ENCODE measurements around the gene NAA40. TPM values are rescaled to one million over a fixed set of nuclear protein-coding genes. Genes with fewer than 3 reads are reported as not detected.

Gene NAA40
- total and polyA plus RNA-seq, 10 of the 15 experiments (the other 5 are each of a cell fraction or from before 2014, with no cell fraction given), result 4.8 to 31.6 (median 22.2) TPM

DNA sequence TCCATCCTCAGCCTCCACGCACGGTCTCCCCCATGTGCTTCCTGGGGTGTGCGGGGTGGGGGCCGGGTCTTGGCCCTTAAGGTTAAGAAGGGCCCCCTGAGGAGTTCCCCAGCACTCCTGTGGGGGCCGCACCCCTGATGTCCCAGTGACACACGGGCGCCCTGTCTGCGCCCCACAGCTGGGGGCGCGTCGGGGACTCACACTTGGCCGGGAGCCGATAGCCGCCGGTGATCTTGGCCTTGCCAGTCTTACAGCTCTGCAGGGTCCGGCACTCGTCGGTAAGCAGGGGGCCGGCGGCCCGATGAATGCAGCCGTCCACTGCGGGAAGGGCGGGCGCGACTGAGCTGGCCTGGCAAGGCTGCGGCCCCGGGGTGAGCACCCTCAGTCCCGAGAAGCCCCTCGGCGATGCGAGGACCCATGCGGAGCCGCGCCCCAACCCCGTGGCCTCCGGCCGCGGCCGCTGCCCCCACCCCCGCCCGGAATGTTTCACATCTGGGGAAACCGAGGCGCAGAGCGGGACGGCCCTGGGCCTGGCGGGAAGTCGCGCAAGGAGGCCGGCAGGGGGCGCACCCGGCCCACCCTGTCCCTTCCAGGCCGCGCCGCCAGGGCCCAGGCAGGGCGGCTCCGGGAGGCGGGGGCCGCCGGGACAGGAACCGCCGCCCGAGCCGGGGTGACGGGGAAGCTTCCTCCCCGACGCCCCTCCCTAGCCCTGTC lies 61.4 kb downstream of the NAA40 start (continued):
- TF ChIP-seq, protein P1, sequence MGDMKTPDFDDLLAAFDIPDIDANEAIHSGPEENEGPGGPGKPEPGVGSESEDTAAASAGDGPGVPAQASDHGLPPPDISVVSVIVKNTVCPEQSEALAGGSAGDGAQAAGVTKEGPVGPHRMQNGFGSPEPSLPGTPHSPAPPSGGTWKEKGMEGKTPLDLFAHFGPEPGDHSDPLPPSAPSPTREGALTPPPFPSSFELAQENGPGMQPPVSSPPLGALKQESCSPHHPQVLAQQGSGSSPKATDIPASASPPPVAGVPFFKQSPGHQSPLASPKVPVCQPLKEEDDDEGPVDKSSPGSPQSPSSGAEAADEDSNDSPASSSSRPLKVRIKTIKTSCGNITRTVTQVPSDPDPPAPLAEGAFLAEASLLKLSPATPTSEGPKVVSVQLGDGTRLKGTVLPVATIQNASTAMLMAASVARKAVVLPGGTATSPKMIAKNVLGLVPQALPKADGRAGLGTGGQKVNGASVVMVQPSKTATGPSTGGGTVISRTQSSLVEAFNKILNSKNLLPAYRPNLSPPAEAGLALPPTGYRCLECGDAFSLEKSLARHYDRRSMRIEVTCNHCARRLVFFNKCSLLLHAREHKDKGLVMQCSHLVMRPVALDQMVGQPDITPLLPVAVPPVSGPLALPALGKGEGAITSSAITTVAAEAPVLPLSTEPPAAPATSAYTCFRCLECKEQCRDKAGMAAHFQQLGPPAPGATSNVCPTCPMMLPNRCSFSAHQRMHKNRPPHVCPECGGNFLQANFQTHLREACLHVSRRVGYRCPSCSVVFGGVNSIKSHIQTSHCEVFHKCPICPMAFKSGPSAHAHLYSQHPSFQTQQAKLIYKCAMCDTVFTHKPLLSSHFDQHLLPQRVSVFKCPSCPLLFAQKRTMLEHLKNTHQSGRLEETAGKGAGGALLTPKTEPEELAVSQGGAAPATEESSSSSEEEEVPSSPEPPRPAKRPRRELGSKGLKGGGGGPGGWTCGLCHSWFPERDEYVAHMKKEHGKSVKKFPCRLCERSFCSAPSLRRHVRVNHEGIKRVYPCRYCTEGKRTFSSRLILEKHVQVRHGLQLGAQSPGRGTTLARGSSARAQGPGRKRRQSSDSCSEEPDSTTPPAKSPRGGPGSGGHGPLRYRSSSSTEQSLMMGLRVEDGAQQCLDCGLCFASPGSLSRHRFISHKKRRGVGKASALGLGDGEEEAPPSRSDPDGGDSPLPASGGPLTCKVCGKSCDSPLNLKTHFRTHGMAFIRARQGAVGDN (IDR thresholded peaks at IDR 0.05), result no peak

DNA sequence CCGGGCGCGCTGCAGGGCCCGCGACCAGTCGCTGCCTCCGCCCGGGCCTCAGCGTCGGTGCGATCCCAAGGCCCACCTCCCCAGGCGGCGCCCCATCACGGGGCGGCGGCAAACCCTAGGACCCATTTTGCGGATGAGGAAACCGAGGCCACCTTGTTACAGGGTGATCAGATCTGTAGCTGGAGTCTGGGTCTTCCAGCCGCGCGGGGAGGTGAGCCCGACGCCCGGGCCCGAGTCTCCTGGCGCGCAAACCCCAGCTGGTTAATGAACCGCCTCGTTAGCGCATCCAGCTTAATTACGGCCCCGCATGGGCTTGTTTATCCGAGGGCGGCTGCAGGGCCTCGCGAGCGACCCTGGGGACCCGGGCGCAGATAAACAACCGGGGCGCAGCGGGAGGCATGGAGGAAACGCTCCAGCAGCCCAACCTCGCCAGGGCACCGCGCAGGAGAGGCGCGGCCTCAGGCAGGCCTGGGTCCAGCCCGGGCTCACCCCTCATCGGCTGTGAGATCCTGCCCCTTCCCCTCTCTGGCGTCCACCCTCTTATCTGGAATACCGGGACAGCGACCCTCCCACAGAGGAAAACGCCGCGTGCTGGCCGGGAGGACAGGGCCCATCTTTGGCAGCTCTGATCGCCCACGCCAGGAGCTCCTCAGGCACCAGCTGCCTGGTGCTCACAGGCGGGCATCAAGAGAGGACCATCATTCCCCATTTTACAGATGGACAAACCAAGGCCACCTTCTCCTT lies 62.1 kb downstream of the NAA40 start:
- H3K27me3 ChIP-seq (replicated peaks in 1 of 2; ENCODE audit: control insufficient read depth in 2 of 2, insufficient read depth in 2 of 2, low read length in 1 of 2), result no peaks in the 10 kb centered on the region
- ATAC-seq (no peak), DNase-seq (ENCODE audit: low read depth, low spot score) (no peak), FAIRE-seq (no peak)
- BruUV-seq (replicated peaks), result no TSS peak
- H3K27ac ChIP-seq (ENCODE audit: control insufficient read depth, insufficient read depth), result no peak overlapping the region
- H4K20me1 ChIP-seq (ENCODE audit: control insufficient read depth, insufficient read depth), result no peaks in the 10 kb centered on the region; the same call in 1 of the 2 replicates
- H2AFZ ChIP-seq (ENCODE audit: control insufficient read depth, low read depth, low read length), result no peak overlapping the region
- SMC1A ChIA-PET (ENCODE audit: uncharacterized antibody, unreplicated experiment), result interaction anchor here (0.6 kb wide), 1 partner anchor 303 kb away, joined by 3 read pairs; no protein-coding TSS in a partner anchor
- no peak overlapping the region for H3K9ac ChIP-seq (ENCODE audit: control insufficient read depth, insufficient read depth, low read length)
- intact Hi-C loops (cut with micrococcal nuclease; ENCODE audit: unreplicated experiment) (loop anchor here (1.0 kb wide), 1 partner anchor 147 kb away; no protein-coding TSS in a partner anchor), in situ Hi-C loops (cut with MboI) (loop anchor here (5.0 kb wide), 1 partner anchor 146 kb away; no protein-coding TSS in a partner anchor)
- peak overlapping the region; percentile 38; the same call in 1 of the 2 replicates for H3K4me2 ChIP-seq (ENCODE audit: control insufficient read depth, insufficient read depth)
- POLR2A ChIA-PET, result no interaction called here
- no peaks in the 10 kb centered on the region for H3K79me2 ChIP-seq (ENCODE audit: control insufficient read depth, insufficient read depth, low read length)
- 24% methylated on average over 43 of the region's 60 CpGs for WGBS (ENCODE audit: insufficient coverage, insufficient replicate concordance, low lambda C conversion rate, missing lambda C conversion rate)
- H3K4me1 ChIP-seq (ENCODE audit: control insufficient read depth, insufficient read depth, low read length), result no peaks in the 10 kb centered on the region; the same call in 1 of the 2 replicates
- H3K9me3 ChIP-seq (replicated peaks; ENCODE audit: control insufficient read depth, insufficient read depth, low read length), result no peaks in the 10 kb centered on the region
- TF ChIP-seq LARP7 (IDR thresholded peaks at IDR 0.05) (0 out of 2 replicates have a peak, but pooled peaks have one; percentile 53), ZSCAN29 (IDR thresholded peaks at IDR 0.05) (no peak)
- TF ChIP-seq, protein P2, sequence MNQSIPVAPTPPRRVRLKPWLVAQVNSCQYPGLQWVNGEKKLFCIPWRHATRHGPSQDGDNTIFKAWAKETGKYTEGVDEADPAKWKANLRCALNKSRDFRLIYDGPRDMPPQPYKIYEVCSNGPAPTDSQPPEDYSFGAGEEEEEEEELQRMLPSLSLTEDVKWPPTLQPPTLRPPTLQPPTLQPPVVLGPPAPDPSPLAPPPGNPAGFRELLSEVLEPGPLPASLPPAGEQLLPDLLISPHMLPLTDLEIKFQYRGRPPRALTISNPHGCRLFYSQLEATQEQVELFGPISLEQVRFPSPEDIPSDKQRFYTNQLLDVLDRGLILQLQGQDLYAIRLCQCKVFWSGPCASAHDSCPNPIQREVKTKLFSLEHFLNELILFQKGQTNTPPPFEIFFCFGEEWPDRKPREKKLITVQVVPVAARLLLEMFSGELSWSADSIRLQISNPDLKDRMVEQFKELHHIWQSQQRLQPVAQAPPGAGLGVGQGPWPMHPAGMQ (IDR thresholded peaks at IDR 0.05; ENCODE audit: borderline replicate concordance), result no peak
- H3K36me3 ChIP-seq (ENCODE audit: control insufficient read depth in 2 of 2, insufficient read depth in 2 of 2, low read length in 1 of 2), result peaks cover 0 to 25% of the 10 kb centered on the region in 2 experiments; a peak in 3 of 4 replicates
- no peak overlapping the region for H3K4me3 ChIP-seq
- RAD21 ChIA-PET (ENCODE audit: unreplicated experiment), result interaction anchor here (1.6 kb wide), 1 partner anchor 147 kb away, joined by 7 read pairs; no protein-coding TSS in a partner anchor
- CTCF ChIA-PET, result interaction anchor here (1.0 to 4.1 kb wide), 6 partner anchors 16 to 183 kb away, joined by 3 to 21 read pairs (median 4); no protein-coding TSS in a partner anchor

Measured in GM12878 (cell line).